ENCODE data around the gene CTBP2. TPM values are rescaled to one million over a fixed set of nuclear protein-coding genes. Genes with fewer than 3 reads are reported as not detected.

CTBP2 gene
- total RNA-seq, 1 donor from 2014 or later, result 55.2 TPM

DNA sequence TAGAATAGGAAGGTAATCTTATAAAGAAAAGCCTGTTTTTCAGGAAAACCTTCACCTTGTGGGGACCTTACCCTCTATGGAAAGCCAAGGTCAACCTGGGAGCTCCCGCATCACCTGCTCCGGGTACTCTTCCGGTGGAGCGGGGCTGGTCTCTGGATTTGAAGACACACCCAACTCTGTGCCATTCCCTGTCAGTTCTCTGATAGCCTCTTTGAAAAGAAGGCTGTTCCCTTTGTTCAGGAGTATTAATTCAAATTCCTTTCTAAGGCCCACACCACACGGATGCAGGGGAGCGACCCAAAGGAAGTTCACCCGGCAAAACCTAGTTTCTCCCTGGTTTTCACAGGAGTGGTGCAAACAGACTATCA lies 10.7 kb downstream of the CTBP2 start:
- Histone ChIP-seq H3K4me3 (no peak overlapping the region), H3F3A (ENCODE audit: low read depth) (peaks cover 27% of the 10 kb centered on the region), H3K4me1 (peaks cover 52% of the 10 kb centered on the region), H3K9me3 (ENCODE audit: low read depth) (no peaks in the 10 kb centered on the region), H2AFZ (replicated peaks) (no peak overlapping the region), H3K9ac (no peak overlapping the region), H3K27ac (no peak overlapping the region), H3K36me3 (no peaks in the 10 kb centered on the region), H3K79me2 (ENCODE audit: low read depth) (peaks cover 100% of the 10 kb centered on the region), H3K27me3 (no peaks in the 10 kb centered on the region), H4K20me1 (ENCODE audit: low read depth) (peaks cover 100% of the 10 kb centered on the region), H3K4me2 (peak overlapping the region; percentile 46)
- Mint-ChIP-seq H3K4me1 (peaks cover 71% of the 10 kb centered on the region), H3K36me3 (peaks cover 25% of the 10 kb centered on the region), H3K4me3 (no peak overlapping the region), H3K27ac (no peak overlapping the region), H3K27me3 (ENCODE audit: insufficient read depth, low read depth) (peaks cover 4% of the 10 kb centered on the region), H3K9me3 (no peaks in the 10 kb centered on the region)
- TF ChIP-seq EZH2phosphoT487 (IDR thresholded peaks at IDR 0.05) (no peak), EZH2 (IDR thresholded peaks at IDR 0.05) (no peak)
- TF ChIP-seq, protein P1, sequence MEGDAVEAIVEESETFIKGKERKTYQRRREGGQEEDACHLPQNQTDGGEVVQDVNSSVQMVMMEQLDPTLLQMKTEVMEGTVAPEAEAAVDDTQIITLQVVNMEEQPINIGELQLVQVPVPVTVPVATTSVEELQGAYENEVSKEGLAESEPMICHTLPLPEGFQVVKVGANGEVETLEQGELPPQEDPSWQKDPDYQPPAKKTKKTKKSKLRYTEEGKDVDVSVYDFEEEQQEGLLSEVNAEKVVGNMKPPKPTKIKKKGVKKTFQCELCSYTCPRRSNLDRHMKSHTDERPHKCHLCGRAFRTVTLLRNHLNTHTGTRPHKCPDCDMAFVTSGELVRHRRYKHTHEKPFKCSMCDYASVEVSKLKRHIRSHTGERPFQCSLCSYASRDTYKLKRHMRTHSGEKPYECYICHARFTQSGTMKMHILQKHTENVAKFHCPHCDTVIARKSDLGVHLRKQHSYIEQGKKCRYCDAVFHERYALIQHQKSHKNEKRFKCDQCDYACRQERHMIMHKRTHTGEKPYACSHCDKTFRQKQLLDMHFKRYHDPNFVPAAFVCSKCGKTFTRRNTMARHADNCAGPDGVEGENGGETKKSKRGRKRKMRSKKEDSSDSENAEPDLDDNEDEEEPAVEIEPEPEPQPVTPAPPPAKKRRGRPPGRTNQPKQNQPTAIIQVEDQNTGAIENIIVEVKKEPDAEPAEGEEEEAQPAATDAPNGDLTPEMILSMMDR (IDR thresholded peaks at IDR 0.05), result no peak
- DNase-seq (ENCODE audit: low spot score), result no peak

DNA sequence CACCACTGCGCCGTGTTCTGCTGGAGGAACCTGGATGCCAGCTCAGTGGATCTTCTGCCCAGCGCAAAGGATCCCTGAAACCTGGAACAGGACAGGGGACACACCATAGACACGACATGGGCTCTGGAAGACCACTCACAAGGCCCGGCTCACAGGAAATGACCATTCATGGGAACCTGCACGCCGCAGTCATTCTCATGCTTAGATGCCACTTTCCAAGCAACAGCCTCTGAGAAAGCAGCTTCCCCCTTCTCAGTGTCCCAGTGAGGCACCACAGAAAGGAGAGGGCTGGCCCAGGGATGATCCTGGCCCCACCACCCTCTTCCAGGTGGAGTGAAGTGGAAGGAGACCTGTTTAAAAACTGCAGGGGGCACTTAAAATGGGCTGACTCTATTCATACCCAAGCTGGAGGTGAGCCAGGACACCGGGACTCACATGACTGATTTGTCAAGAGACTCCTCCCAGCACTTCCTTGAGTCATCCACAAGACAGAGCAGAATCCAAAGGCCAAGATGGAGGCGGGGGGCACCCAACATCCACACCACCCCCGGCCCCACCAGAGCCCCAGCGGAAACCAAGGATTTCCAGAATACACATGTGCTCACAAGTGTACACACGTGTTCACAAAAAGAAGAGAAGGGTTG lies 11.2 kb downstream of the CTBP2 start:
- Histone ChIP-seq H3K27ac (peak overlapping the region; percentile 62), H3K79me2 (ENCODE audit: low read depth) (peaks cover 100% of the 10 kb centered on the region), H3K4me3 (no peak overlapping the region), H3K9ac (no peak overlapping the region), H3K4me2 (peak overlapping the region; percentile 46), H3K9me3 (ENCODE audit: low read depth) (no peaks in the 10 kb centered on the region), H3F3A (ENCODE audit: low read depth) (peaks cover 22% of the 10 kb centered on the region), H3K4me1 (peaks cover 52% of the 10 kb centered on the region), H3K27me3 (no peaks in the 10 kb centered on the region), H4K20me1 (ENCODE audit: low read depth) (peaks cover 100% of the 10 kb centered on the region), H2AFZ (replicated peaks) (no peak overlapping the region), H3K36me3 (no peaks in the 10 kb centered on the region)
- H3K36me3 Mint-ChIP-seq, result peaks cover 25% of the 10 kb centered on the region
- DNase-seq (ENCODE audit: low spot score), result no peak
- H3K27me3 Mint-ChIP-seq (ENCODE audit: insufficient read depth, low read depth), result peaks cover 4% of the 10 kb centered on the region
- H3K4me3 Mint-ChIP-seq, result no peak overlapping the region
- TF ChIP-seq, protein P1 (IDR thresholded peaks at IDR 0.05), result no peak
- TF ChIP-seq EZH2 (IDR thresholded peaks at IDR 0.05) (no peak), EZH2phosphoT487 (IDR thresholded peaks at IDR 0.05) (no peak)
- peaks cover 71% of the 10 kb centered on the region for H3K4me1 Mint-ChIP-seq
- H3K27ac Mint-ChIP-seq, result no peak overlapping the region
- no peaks in the 10 kb centered on the region for H3K9me3 Mint-ChIP-seq

DNA sequence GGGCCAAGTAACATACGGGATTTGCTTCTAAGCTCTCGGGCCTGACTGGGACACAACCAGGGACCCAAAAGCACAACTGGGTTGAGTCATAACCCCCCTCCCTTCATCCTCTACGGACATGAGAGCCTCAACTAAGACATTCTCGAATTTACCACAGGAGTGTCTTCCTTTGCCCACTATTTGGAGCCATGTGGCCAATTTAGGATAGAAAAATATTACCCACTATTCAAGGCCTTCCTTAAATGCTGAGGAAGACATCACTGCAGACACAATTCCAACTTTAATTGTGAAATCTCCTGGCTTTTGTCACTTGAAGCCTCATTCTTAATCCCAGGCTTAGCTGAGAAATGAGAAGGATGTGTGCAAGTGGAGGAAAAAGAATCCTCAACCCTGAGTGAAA lies 11.8 kb downstream of the CTBP2 start:
- Histone ChIP-seq H3K9me3 (ENCODE audit: low read depth) (no peaks in the 10 kb centered on the region), H2AFZ (replicated peaks) (no peak overlapping the region), H4K20me1 (ENCODE audit: low read depth) (peaks cover 100% of the 10 kb centered on the region), H3K27ac (peak overlapping the region; percentile 62), H3K4me3 (no peak overlapping the region), H3K4me2 (peak overlapping the region; percentile 11), H3K36me3 (no peaks in the 10 kb centered on the region), H3K27me3 (no peaks in the 10 kb centered on the region), H3K4me1 (peaks cover 48% of the 10 kb centered on the region), H3K79me2 (ENCODE audit: low read depth) (peaks cover 100% of the 10 kb centered on the region), H3K9ac (no peak overlapping the region), H3F3A (ENCODE audit: low read depth) (peaks cover 16% of the 10 kb centered on the region)
- H3K4me3 Mint-ChIP-seq, result no peak overlapping the region
- peaks cover 27% of the 10 kb centered on the region for H3K36me3 Mint-ChIP-seq
- TF ChIP-seq EZH2 (IDR thresholded peaks at IDR 0.05) (no peak), EZH2phosphoT487 (IDR thresholded peaks at IDR 0.05) (no peak)
- TF ChIP-seq, protein P1 (IDR thresholded peaks at IDR 0.05), result no peak
- H3K27ac Mint-ChIP-seq, result peak overlapping the region; percentile 50
- DNase-seq (ENCODE audit: low spot score), result no peak
- H3K9me3 Mint-ChIP-seq, result no peaks in the 10 kb centered on the region
- peaks cover 4% of the 10 kb centered on the region for H3K27me3 Mint-ChIP-seq (ENCODE audit: insufficient read depth, low read depth)
- H3K4me1 Mint-ChIP-seq, result peaks cover 70% of the 10 kb centered on the region

Data from neural progenitor cell (in vitro differentiated cells).